HepG2 (cell line): ENCODE measurements around the gene NXT1. TPM values are rescaled to one million over a fixed set of nuclear protein-coding genes. Genes with fewer than 3 reads are reported as not detected.

Experiments used
- ATAC-seq: fragments of 200-7000 bp; cut with Tn5 transposase; 3 replicates; pipeline ENCODE4 v1.9.1; 2020; ENCODE audit warnings: mild to moderate bottlenecking, moderate library complexity
- BruUV-seq: library from RNA; stranded (reverse); fragments of 400-500 nt; replicated peaks from 2 replicates; lab custom pipeline; 2021; lab: Mats Ljungman, UMichigan
- CTCF ChIA-PET: fragments of 300-600 bp; formaldehyde crosslinking; extraction: SDS; loops from one replicate; lab custom pipeline; 2021; ENCODE audit warnings: low total read pairs, inconsistent platforms, low intra/inter-chr PET ratio; lab: Yijun Ruan, JAX
- POLR2A ChIA-PET: fragments of 350-600 bp; sonication (Branson Sonifier 250); formaldehyde crosslinking; loops from one replicate; lab custom pipeline; 2020; ENCODE audit warnings: antibody characterized with exemption, inconsistent platforms; lab: Yijun Ruan, JAX
- DNase-seq: peaks from one replicate; pipeline ENCODE4 v3.0.0-alpha.2; 2015; ENCODE audit warnings: low spot score
- FAIRE-seq: peaks from 3 replicates; lab custom pipeline; 2011; peaks lifted over from hg19 to GRCh38; lab: Jason Lieb, UNC
- H2AFZ ChIP-seq: one replicate; pipeline ENCODE4 v1.6.1; 2011; ENCODE audit warnings: low read length, inconsistent platforms
- H3K27ac ChIP-seq: fragments of 300-600 bp; 3 replicates; pipeline ENCODE4 v1.8.0; 2011; ENCODE audit warnings: mixed run types, mild to moderate bottlenecking, mixed read lengths, low read length, inconsistent platforms; ENCODE audit not compliant: insufficient read depth; ENCODE audit errors: extremely low read length
- H3K27me3 ChIP-seq, 2 experiments: fragments of 200-600 bp in 1 of 2; 2 replicates in 1 of 2; 3 replicates in 1 of 2; pipeline versions ENCODE4 v1.6.0 to v1.8.0; 2011; ENCODE audit warnings: low read length in 2 of 2, mild to moderate bottlenecking in 2 of 2, moderate library complexity in 2 of 2, inconsistent platforms in 1 of 2; ENCODE audit not compliant: insufficient read depth in 2 of 2, control insufficient read depth in 1 of 2
- H3K36me3 ChIP-seq, 2 experiments: fragments of 200-600 bp in 1 of 2; replicated peaks in 1 of 2; 2 replicates in 1 of 2; 3 replicates in 1 of 2; pipeline versions ENCODE4 v1.5.1 to v1.8.0; 2011; ENCODE audit warnings: low read length in 2 of 2, inconsistent platforms in 1 of 2; ENCODE audit not compliant: insufficient read depth in 2 of 2, control insufficient read depth in 1 of 2
- H3K4me1 ChIP-seq: 2 replicates; pipeline ENCODE4 v1.5.1; 2012; ENCODE audit warnings: low read length, inconsistent platforms; ENCODE audit not compliant: insufficient read depth
- H3K4me2 ChIP-seq: 2 replicates; pipeline ENCODE4 v1.6.0; 2011; ENCODE audit warnings: low read depth, low read length, inconsistent platforms
- H3K4me3 ChIP-seq, 3 experiments: fragments of 200-600 bp in 1 of 3; sonication (generic), shearing (Covaris generic) in 1 of 3; replicated peaks in 1 of 3; 2 replicates each; pipeline ENCODE4 v1.5.1; 2011 to 2016; ENCODE audit warnings: low read length in 3 of 3, inconsistent platforms in 2 of 3, low read depth in 2 of 3, mild to moderate bottlenecking in 2 of 3, control low read depth in 1 of 3, mixed read lengths in 1 of 3; ENCODE audit not compliant: insufficient read depth in 1 of 3
- H3K79me2 ChIP-seq: one replicate; pipeline ENCODE4 v1.6.1; 2011; ENCODE audit warnings: low read length, inconsistent platforms; ENCODE audit not compliant: insufficient read depth
- H3K9ac ChIP-seq: 2 replicates; pipeline ENCODE4 v1.6.0; 2011; ENCODE audit warnings: mild to moderate bottlenecking, low read depth, low read length, inconsistent platforms; ENCODE audit not compliant: insufficient read depth
- H3K9me3 ChIP-seq: 2 replicates; pipeline ENCODE4 v1.5.1; 2012; ENCODE audit warnings: mild to moderate bottlenecking, low read length
- H4K20me1 ChIP-seq: 2 replicates; pipeline ENCODE4 v1.6.0; 2011; ENCODE audit warnings: inconsistent platforms, mild to moderate bottlenecking, low read length, moderate library complexity; ENCODE audit not compliant: insufficient read depth
- BCL6 ChIP-seq: IDR thresholded peaks from 2 replicates; pipeline ENCODE4 v1.6.1; 2016; ENCODE audit warnings: missing genetic modification reagents, missing compliant biosample characterization
- KAT8 ChIP-seq: IDR thresholded peaks from 2 replicates; pipeline ENCODE4 v1.6.1; 2016; ENCODE audit warnings: missing genetic modification reagents, missing compliant biosample characterization
- KDM6A ChIP-seq: IDR thresholded peaks from 2 replicates; pipeline ENCODE4 v1.6.1; 2016; ENCODE audit warnings: low read depth
- KLF16 ChIP-seq, 2 experiments: sonication (generic) in 1 of 2; formaldehyde crosslinking in 1 of 2; IDR thresholded peaks; 2 replicates each; pipeline versions ENCODE4 v1.6.1 to v1.8.0; 2016 to 2023; ENCODE audit warnings: missing genetic modification reagents in 2 of 2, missing compliant biosample characterization in 1 of 2
- NFYB ChIP-seq: sonication (generic); formaldehyde crosslinking; IDR thresholded peaks from 2 replicates; pipeline ENCODE4 v1.4.0; 2020; ENCODE audit warnings: missing genetic modification reagents
- SMAD3 ChIP-seq: sonication (generic); formaldehyde crosslinking; IDR thresholded peaks from 2 replicates; pipeline ENCODE4 v1.4.0; 2020; ENCODE audit warnings: missing genetic modification reagents
- THYN1 ChIP-seq: sonication (generic); formaldehyde crosslinking; IDR thresholded peaks from 2 replicates; pipeline ENCODE4 v1.8.1; 2023; ENCODE audit warnings: low read depth, mild to moderate bottlenecking, moderate library complexity, missing genetic modification reagents, borderline replicate concordance
- ZNF136 ChIP-seq: sonication (generic); formaldehyde crosslinking; IDR thresholded peaks from 2 replicates; pipeline ENCODE4 v1.8.1; 2022; ENCODE audit warnings: low read depth, mild to moderate bottlenecking, moderate library complexity, missing genetic modification reagents
- ZNF333 ChIP-seq: sonication (generic); formaldehyde crosslinking; IDR thresholded peaks from 2 replicates; pipeline ENCODE4 v1.4.0; 2020; ENCODE audit warnings: mild to moderate bottlenecking, missing genetic modification reagents, borderline replicate concordance
- WGBS: methylation state at CpG from one replicate; pipeline ENCODE4 v1.1.6; 2017; ENCODE audit warnings: low lambda C conversion rate; 5-methylcytosine and 5-hydroxymethylcytosine counted together
- in situ Hi-C: cut with HindIII; loops from 2 replicates; pipeline ENCODE4 v1.10.0; 2017; ENCODE audit warnings: low pct_unique_long_range_greater_than_20kb; ENCODE audit not compliant: extremely low pct_ligation_motif_present
- intact Hi-C: fragments of 100-400 bp; cut with micrococcal nuclease; formaldehyde crosslinking; loops from one replicate; pipeline ENCODE4 v1.10.0; 2022; ENCODE audit not compliant: unreplicated experiment
- polyA plus RNA-seq, 8 experiments: library from polyadenylated mRNA; depleted of rRNA in 3 of 8; stranded (reverse) in 7 of 8; unstranded in 1 of 8; fragments of >200 nt; fragmentation: Illumina TruSeq in 4 of 8; extraction: Trizol in 4 of 8; gene quantifications; 2 replicates each; pipeline versions ENCODE4 v1.2.1 to v1.2.3, GENCODE V29; 2011 to 2016; ENCODE audit warnings: low read depth in 4 of 8, missing spikeins in 1 of 8, mixed read lengths in 1 of 8; ENCODE audit not compliant: insufficient read depth in 1 of 8
- total RNA-seq, 5 experiments: library from RNA; depleted of rRNA; stranded (reverse); fragments of >200 nt; fragmentation: Illumina TruSeq; extraction: Trizol; gene quantifications; 2 replicates each; pipeline ENCODE4 v1.2.3, GENCODE V29; 2016; ENCODE audit warnings: low read depth in 1 of 5
- TF ChIP-seq, protein P1 (sequence below): sonication (generic); formaldehyde crosslinking; IDR thresholded peaks from 2 replicates; pipeline ENCODE4 v1.4.0; 2020; ENCODE audit warnings: mild to moderate bottlenecking, missing genetic modification reagents, borderline replicate concordance
- TF ChIP-seq, protein P2 (sequence below): sonication (generic); formaldehyde crosslinking; IDR thresholded peaks from 2 replicates; pipeline ENCODE4 v1.4.0; 2020; ENCODE audit warnings: low read depth, missing genetic modification reagents
- TF ChIP-seq, protein P3 (sequence below): sonication (generic); formaldehyde crosslinking; IDR thresholded peaks from 2 replicates; pipeline ENCODE4 v1.5.1; 2020; ENCODE audit warnings: missing genetic modification reagents, mild to moderate bottlenecking, borderline replicate concordance

The NXT1 gene
- total and polyA plus RNA-seq, 2 of the 13 experiments (the other 11 are each of a cell fraction or from before 2014, with no cell fraction given), result 35.6 to 65.9 TPM

DNA sequence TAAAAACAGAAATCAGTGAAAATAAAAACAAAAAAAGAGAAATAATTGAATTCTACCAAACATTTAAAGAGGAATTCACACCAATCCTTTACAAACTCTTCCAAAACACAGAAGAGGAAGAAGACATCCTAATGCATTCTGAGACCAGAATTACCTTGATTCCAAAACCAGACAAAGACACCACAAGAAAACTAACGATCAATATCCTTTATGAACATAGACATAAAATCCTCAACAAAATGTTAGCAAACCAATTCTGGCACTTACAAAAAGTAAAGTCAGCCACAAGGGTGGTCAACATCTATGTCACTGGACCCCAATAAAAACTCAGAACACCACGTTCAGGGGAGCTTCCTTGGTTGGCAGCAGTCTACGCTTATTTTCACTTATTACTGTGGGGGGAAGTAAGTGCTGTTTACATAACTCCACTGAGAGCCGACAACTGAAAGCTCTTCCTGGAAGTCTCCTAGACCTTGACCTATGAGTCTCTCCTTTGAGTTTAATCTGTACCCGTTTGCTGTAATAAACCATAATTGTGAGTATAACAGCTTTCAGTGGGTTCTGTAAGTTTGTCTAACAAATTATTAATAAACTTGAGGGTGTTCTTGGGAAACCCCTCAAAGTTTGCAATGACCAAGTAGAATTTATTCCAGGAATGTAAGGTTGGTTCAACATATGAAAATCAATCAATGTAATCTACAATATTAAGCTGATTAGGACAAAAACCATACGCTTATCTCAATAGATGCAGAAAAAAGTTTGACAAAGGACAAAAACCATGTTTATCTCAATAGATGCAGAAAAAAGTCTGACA is 35.9 kb downstream of the NXT1 start:
- WGBS, result 38% methylated on average over 6 of the region's 6 CpGs
- FAIRE-seq (no peak), DNase-seq (peak; percentile 74), ATAC-seq (peak; percentile 79)
- H3K9ac ChIP-seq, result no peak overlapping the region; the same call in 1 of the 2 replicates
- POLR2A ChIA-PET, result interaction anchor here (1.0 to 1.6 kb wide), 6 partner anchors 17 to 36 kb away, joined by 3 to 12 read pairs (median 5); partner anchors contain the start of genes GZF1, NAPB and NXT1
- H3K36me3 ChIP-seq, result peaks cover 14 to 66% of the 10 kb centered on the region in 2 experiments
- H2AFZ ChIP-seq, result no peak overlapping the region
- H3K27ac ChIP-seq, result peak overlapping the region; percentile 10
- H3K9me3 ChIP-seq, result no peaks in the 10 kb centered on the region
- intact Hi-C loops, result no loop called here
- peak overlapping the region; percentile 69 for H3K4me2 ChIP-seq
- no peaks in the 10 kb centered on the region for H4K20me1 ChIP-seq
- H3K4me3 ChIP-seq, result peak overlapping the region in 1 of 3 experiments; percentile 32; a peak in 1 of 6 replicates
- CTCF ChIA-PET, result no interaction called here
- peaks cover 26% of the 10 kb centered on the region for H3K4me1 ChIP-seq
- no peaks in the 10 kb centered on the region for H3K27me3 ChIP-seq
- H3K79me2 ChIP-seq, result peaks cover 20% of the 10 kb centered on the region
- TSS peak; percentile 7 for BruUV-seq
- in situ Hi-C loops, result no loop called here
- TF ChIP-seq, protein P1, sequence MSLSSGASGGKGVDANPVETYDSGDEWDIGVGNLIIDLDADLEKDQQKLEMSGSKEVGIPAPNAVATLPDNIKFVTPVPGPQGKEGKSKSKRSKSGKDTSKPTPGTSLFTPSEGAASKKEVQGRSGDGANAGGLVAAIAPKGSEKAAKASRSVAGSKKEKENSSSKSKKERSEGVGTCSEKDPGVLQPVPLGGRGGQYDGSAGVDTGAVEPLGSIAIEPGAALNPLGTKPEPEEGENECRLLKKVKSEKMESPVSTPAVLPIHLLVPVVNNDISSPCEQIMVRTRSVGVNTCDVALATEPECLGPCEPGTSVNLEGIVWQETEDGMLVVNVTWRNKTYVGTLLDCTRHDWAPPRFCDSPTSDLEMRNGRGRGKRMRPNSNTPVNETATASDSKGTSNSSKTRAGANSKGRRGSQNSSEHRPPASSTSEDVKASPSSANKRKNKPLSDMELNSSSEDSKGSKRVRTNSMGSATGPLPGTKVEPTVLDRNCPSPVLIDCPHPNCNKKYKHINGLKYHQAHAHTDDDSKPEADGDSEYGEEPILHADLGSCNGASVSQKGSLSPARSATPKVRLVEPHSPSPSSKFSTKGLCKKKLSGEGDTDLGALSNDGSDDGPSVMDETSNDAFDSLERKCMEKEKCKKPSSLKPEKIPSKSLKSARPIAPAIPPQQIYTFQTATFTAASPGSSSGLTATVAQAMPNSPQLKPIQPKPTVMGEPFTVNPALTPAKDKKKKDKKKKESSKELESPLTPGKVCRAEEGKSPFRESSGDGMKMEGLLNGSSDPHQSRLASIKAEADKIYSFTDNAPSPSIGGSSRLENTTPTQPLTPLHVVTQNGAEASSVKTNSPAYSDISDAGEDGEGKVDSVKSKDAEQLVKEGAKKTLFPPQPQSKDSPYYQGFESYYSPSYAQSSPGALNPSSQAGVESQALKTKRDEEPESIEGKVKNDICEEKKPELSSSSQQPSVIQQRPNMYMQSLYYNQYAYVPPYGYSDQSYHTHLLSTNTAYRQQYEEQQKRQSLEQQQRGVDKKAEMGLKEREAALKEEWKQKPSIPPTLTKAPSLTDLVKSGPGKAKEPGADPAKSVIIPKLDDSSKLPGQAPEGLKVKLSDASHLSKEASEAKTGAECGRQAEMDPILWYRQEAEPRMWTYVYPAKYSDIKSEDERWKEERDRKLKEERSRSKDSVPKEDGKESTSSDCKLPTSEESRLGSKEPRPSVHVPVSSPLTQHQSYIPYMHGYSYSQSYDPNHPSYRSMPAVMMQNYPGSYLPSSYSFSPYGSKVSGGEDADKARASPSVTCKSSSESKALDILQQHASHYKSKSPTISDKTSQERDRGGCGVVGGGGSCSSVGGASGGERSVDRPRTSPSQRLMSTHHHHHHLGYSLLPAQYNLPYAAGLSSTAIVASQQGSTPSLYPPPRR (CRISPR knock-in tag), result 0 out of 2 replicates have a peak, but pooled peaks have one; percentile 32
- TF ChIP-seq KAT8 (CRISPR knock-in tag), result peak; percentile 75
- TF ChIP-seq SMAD3, result no peak
- TF ChIP-seq, protein P2, sequence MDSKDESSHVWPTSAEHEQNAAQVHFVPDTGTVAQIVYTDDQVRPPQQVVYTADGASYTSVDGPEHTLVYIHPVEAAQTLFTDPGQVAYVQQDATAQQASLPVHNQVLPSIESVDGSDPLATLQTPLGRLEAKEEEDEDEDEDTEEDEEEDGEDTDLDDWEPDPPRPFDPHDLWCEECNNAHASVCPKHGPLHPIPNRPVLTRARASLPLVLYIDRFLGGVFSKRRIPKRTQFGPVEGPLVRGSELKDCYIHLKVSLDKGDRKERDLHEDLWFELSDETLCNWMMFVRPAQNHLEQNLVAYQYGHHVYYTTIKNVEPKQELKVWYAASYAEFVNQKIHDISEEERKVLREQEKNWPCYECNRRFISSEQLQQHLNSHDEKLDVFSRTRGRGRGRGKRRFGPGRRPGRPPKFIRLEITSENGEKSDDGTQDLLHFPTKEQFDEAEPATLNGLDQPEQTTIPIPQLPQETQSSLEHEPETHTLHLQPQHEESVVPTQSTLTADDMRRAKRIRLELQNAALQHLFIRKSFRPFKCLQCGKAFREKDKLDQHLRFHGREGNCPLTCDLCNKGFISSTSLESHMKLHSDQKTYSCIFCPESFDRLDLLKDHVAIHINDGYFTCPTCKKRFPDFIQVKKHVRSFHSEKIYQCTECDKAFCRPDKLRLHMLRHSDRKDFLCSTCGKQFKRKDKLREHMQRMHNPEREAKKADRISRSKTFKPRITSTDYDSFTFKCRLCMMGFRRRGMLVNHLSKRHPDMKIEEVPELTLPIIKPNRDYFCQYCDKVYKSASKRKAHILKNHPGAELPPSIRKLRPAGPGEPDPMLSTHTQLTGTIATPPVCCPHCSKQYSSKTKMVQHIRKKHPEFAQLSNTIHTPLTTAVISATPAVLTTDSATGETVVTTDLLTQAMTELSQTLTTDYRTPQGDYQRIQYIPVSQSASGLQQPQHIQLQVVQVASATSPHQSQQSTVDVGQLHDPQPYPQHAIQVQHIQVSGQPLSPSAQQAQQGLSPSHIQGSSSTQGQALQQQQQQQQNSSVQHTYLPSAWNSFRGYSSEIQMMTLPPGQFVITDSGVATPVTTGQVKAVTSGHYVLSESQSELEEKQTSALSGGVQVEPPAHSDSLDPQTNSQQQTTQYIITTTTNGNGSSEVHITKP (CRISPR knock-in tag), result 0 out of 2 replicates have a peak, but pooled peaks have one; percentile 38
- TF ChIP-seq KDM6A (CRISPR knock-in tag), result peak; percentile 79
- TF ChIP-seq, protein P3, sequence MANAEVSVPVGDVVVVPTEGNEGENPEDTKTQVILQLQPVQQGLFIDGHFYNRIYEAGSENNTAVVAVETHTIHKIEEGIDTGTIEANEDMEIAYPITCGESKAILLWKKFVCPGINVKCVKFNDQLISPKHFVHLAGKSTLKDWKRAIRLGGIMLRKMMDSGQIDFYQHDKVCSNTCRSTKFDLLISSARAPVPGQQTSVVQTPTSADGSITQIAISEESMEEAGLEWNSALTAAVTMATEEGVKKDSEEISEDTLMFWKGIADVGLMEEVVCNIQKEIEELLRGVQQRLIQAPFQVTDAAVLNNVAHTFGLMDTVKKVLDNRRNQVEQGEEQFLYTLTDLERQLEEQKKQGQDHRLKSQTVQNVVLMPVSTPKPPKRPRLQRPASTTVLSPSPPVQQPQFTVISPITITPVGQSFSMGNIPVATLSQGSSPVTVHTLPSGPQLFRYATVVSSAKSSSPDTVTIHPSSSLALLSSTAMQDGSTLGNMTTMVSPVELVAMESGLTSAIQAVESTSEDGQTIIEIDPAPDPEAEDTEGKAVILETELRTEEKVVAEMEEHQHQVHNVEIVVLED (CRISPR knock-in tag), result 0 out of 2 replicates have a peak, but pooled peaks have one; percentile 19
- TF ChIP-seq THYN1 (CRISPR knock-in tag), result no peak
- peak; percentile 91 for TF ChIP-seq BCL6
- peak in 1 of 2 experiments; percentile 63; a peak in 1 of 4 replicates for TF ChIP-seq KLF16 (CRISPR knock-in tag; IDR thresholded peaks at IDR 0.05)
- peak; percentile 61; the same call in 1 of the 2 replicates for TF ChIP-seq ZNF136 (CRISPR knock-in tag)
- TF ChIP-seq NFYB (CRISPR knock-in tag), result no peak
- no peak for TF ChIP-seq ZNF333
